ENCODE results near the gene PARD3.

PARD3 gene

GRCh38 chr10:34506786-34507185 is 308.3 kb downstream of the PARD3 start:
- Histone ChIP-seq H2AFZ (ENCODE audit: low read depth) (no peak overlapping the region), H3K9ac (no peak overlapping the region), H3K4me3 (IDR thresholded peaks at IDR 0.05; ENCODE audit: insufficient read depth, low read depth, low read length) (no peak overlapping the region), H3K4me2 (no peak overlapping the region), H3K36me3 (ENCODE audit: insufficient read depth) (no peaks in the 10 kb centered on the region), H4K20me1 (ENCODE audit: insufficient read depth) (no peaks in the 10 kb centered on the region), H3K79me2 (ENCODE audit: insufficient read depth, low read depth) (no peaks in the 10 kb centered on the region), H3K27ac (no peak overlapping the region), H3K4me1 (ENCODE audit: low read depth, poor library complexity, severe bottlenecking) (no peaks in the 10 kb centered on the region), H3K27me3 (ENCODE audit: insufficient read depth, low read depth) (no peaks in the 10 kb centered on the region)
- TF ChIP-seq, protein P1, sequence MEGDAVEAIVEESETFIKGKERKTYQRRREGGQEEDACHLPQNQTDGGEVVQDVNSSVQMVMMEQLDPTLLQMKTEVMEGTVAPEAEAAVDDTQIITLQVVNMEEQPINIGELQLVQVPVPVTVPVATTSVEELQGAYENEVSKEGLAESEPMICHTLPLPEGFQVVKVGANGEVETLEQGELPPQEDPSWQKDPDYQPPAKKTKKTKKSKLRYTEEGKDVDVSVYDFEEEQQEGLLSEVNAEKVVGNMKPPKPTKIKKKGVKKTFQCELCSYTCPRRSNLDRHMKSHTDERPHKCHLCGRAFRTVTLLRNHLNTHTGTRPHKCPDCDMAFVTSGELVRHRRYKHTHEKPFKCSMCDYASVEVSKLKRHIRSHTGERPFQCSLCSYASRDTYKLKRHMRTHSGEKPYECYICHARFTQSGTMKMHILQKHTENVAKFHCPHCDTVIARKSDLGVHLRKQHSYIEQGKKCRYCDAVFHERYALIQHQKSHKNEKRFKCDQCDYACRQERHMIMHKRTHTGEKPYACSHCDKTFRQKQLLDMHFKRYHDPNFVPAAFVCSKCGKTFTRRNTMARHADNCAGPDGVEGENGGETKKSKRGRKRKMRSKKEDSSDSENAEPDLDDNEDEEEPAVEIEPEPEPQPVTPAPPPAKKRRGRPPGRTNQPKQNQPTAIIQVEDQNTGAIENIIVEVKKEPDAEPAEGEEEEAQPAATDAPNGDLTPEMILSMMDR (conservative IDR thresholded peaks at IDR 0.05; ENCODE audit: low read depth, low read length), result no peak

DNA sequence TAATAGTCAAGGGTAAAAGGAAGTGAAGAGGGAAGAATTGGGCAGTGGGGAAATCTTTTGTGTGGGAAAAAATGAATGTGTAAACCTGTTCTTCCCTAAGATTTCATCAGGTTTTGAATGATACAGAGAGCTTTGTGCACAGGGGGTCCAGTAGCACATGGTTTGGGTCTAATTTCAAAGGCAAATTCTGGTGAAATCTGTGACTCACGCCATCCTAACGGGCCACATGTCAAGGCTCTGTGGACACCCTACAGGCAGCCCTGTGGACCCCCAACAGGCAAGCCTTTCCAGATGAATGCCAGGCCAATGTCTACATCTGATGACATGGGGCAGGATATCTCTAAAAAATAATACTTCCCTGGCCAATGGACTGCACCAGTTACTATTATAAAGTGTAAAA is 309.8 kb downstream of the PARD3 start:
- H3K27me3 ChIP-seq (ENCODE audit: insufficient read depth, low read depth), result no peaks in the 10 kb centered on the region
- no peak overlapping the region for H3K4me3 ChIP-seq (IDR thresholded peaks at IDR 0.05; ENCODE audit: insufficient read depth, low read depth, low read length)
- TF ChIP-seq, protein P1 (conservative IDR thresholded peaks at IDR 0.05; ENCODE audit: low read depth, low read length), result no peak
- no peaks in the 10 kb centered on the region for H3K4me1 ChIP-seq (ENCODE audit: low read depth, poor library complexity, severe bottlenecking)
- H2AFZ ChIP-seq (ENCODE audit: low read depth), result no peak overlapping the region
- no peaks in the 10 kb centered on the region for H4K20me1 ChIP-seq (ENCODE audit: insufficient read depth)
- H3K4me2 ChIP-seq, result no peak overlapping the region
- no peak overlapping the region for H3K9ac ChIP-seq
- no peaks in the 10 kb centered on the region for H3K36me3 ChIP-seq (ENCODE audit: insufficient read depth)
- no peak overlapping the region for H3K27ac ChIP-seq
- no peaks in the 10 kb centered on the region for H3K79me2 ChIP-seq (ENCODE audit: insufficient read depth, low read depth)

DNA sequence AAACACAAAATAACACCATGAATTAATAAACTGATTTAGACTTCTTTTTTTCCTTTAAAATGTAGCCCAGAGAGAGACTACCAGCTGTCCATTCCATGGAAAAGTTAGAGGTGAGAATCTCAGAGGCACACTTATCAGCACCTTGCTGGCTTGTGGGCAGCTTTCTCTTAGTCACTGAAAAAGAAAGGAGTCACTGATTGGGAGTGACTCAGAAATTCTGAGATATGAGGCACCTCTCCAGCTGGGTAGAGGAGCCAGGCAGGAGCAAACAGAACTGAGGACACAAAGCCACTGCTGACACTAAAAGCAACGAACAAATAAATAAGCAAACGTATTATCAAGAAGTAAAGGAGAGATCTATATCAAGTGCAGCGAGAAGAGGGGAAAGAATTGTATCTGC is 310.6 kb downstream of the PARD3 start:
- no peak overlapping the region for H3K9ac ChIP-seq
- no peak overlapping the region for H3K4me2 ChIP-seq
- H2AFZ ChIP-seq (ENCODE audit: low read depth), result no peak overlapping the region
- H3K4me3 ChIP-seq (IDR thresholded peaks at IDR 0.05; ENCODE audit: insufficient read depth, low read depth, low read length), result no peak overlapping the region
- no peak overlapping the region for H3K27ac ChIP-seq
- no peaks in the 10 kb centered on the region for H3K36me3 ChIP-seq (ENCODE audit: insufficient read depth)
- no peaks in the 10 kb centered on the region for H4K20me1 ChIP-seq (ENCODE audit: insufficient read depth)
- H3K4me1 ChIP-seq (ENCODE audit: low read depth, poor library complexity, severe bottlenecking), result no peaks in the 10 kb centered on the region
- TF ChIP-seq, protein P1 (conservative IDR thresholded peaks at IDR 0.05; ENCODE audit: low read depth, low read length), result no peak
- no peaks in the 10 kb centered on the region for H3K27me3 ChIP-seq (ENCODE audit: insufficient read depth, low read depth)
- H3K79me2 ChIP-seq (ENCODE audit: insufficient read depth, low read depth), result no peaks in the 10 kb centered on the region

- H4K20me1 ChIP-seq (ENCODE audit: insufficient read depth), result no peaks in the 10 kb centered on the region
- H3K4me2 ChIP-seq, result no peak overlapping the region
- TF ChIP-seq, protein P1 (conservative IDR thresholded peaks at IDR 0.05; ENCODE audit: low read depth, low read length), result no peak
- H3K27ac ChIP-seq, result no peak overlapping the region
- no peaks in the 10 kb centered on the region for H3K79me2 ChIP-seq (ENCODE audit: insufficient read depth, low read depth)
- H3K4me3 ChIP-seq (IDR thresholded peaks at IDR 0.05; ENCODE audit: insufficient read depth, low read depth, low read length), result no peak overlapping the region
- no peaks in the 10 kb centered on the region for H3K4me1 ChIP-seq (ENCODE audit: low read depth, poor library complexity, severe bottlenecking)
- H3K27me3 ChIP-seq (ENCODE audit: insufficient read depth, low read depth), result no peaks in the 10 kb centered on the region
- no peak overlapping the region for H3K9ac ChIP-seq
- no peak overlapping the region for H2AFZ ChIP-seq (ENCODE audit: low read depth)
- H3K36me3 ChIP-seq (ENCODE audit: insufficient read depth), result no peaks in the 10 kb centered on the region
Observed at GRCh38 chr10:34503704-34504103, 311.4 kb downstream of the PARD3 start.

All from KMS-11 (cell line).